Measurements from ENCODE around the gene BNC2.

The BNC2 gene

GRCh38 chr9:16387382-16387781 lies 483.1 kb downstream of the BNC2 start:
- DNase-seq (ENCODE audit: low read depth): no peak

GRCh38 chr9:16386827-16387077 lies 483.7 kb downstream of the BNC2 start:
- no peak overlapping the region for H3K4me3 ChIP-seq (ENCODE audit: low read depth, low read length)
- peak; percentile 13 for TF ChIP-seq CTCF (conservative IDR thresholded peaks at IDR 0.05; ENCODE audit: low read depth, low read length)
- DNase-seq (ENCODE audit: low read depth): no peak

More at GRCh38 chr9:16387382-16387781, 483.1 kb downstream of the BNC2 start:
- TF ChIP-seq CTCF (conservative IDR thresholded peaks at IDR 0.05; ENCODE audit: low read depth, low read length): no peak
- no peak overlapping the region for H3K4me3 ChIP-seq (ENCODE audit: low read depth, low read length)

GRCh38 chr9:16386007-16386826 lies 484.3 kb downstream of the BNC2 start:
- no peak for TF ChIP-seq CTCF (conservative IDR thresholded peaks at IDR 0.05; ENCODE audit: low read depth, low read length)
- DNase-seq (ENCODE audit: low read depth): peak; percentile 68
- H3K4me3 ChIP-seq (ENCODE audit: low read depth, low read length): no peak overlapping the region

- TF ChIP-seq CTCF (conservative IDR thresholded peaks at IDR 0.05; ENCODE audit: low read depth, low read length): no peak
- H3K4me3 ChIP-seq (ENCODE audit: low read depth, low read length): no peak overlapping the region
- DNase-seq (ENCODE audit: low read depth): peak; percentile 72
Measured at GRCh38 chr9:16385590-16385989, 484.9 kb downstream of the BNC2 start.

GRCh38 chr9:16384993-16385392 lies 485.5 kb downstream of the BNC2 start:
- no peak for TF ChIP-seq CTCF (conservative IDR thresholded peaks at IDR 0.05; ENCODE audit: low read depth, low read length)
- no peak overlapping the region for H3K4me3 ChIP-seq (ENCODE audit: low read depth, low read length)
- DNase-seq (ENCODE audit: low read depth): no peak

- H3K4me3 ChIP-seq (ENCODE audit: low read depth, low read length): no peak overlapping the region
- no peak for TF ChIP-seq CTCF (conservative IDR thresholded peaks at IDR 0.05; ENCODE audit: low read depth, low read length)
- no peak for DNase-seq (ENCODE audit: low read depth)
Measured at GRCh38 chr9:16377311-16377710, 493.2 kb downstream of the BNC2 start.

- H3K4me3 ChIP-seq (ENCODE audit: low read depth, low read length): no peak overlapping the region
- no peak for TF ChIP-seq CTCF (conservative IDR thresholded peaks at IDR 0.05; ENCODE audit: low read depth, low read length)
Measured at GRCh38 chr9:16371306-16371705, 499.2 kb downstream of the BNC2 start.

More at GRCh38 chr9:16371306-16371705, 499.2 kb downstream of the BNC2 start:
- no peak for DNase-seq (ENCODE audit: low read depth)

Data from choroid plexus epithelial cell (primary cell).